K562 (cell line): ENCODE results near the gene SOWAHC. TPM values are rescaled to one million over a fixed set of nuclear protein-coding genes. Genes with fewer than 3 reads are reported as not detected.

ENCODE experiments used
- ATAC-seq: fragments of 200-7000 bp; cut with Tn5 transposase; 3 replicates; pipeline ENCODE4 v1.9.1; 2020; ENCODE audit warnings: moderate library complexity
- BruUV-seq: library from RNA; stranded (reverse); fragments of 400-500 nt; replicated peaks from 2 replicates; lab custom pipeline; 2021; lab: Mats Ljungman, UMichigan
- CTCF ChIA-PET: fragments of 300-600 bp; formaldehyde crosslinking; extraction: SDS; loops from one replicate; lab custom pipeline; 2021; ENCODE audit warnings: low intra/inter-chr PET ratio; lab: Yijun Ruan, JAX
- POLR2A ChIA-PET: fragments of 300-600, 350-650 bp; sonication (Branson Sonifier 250); formaldehyde crosslinking; extraction: SDS; loops from one replicate; lab custom pipeline; 2021; ENCODE audit warnings: antibody characterized with exemption, inconsistent platforms; lab: Yijun Ruan, JAX
- DNase-seq, 4 experiments: peaks; one replicate each; pipeline versions ENCODE4 v3.0.0 to v3.0.0-alpha.2; 2011 to 2018; ENCODE audit warnings: low spot score in 3 of 4, mixed read lengths in 3 of 4; ENCODE audit errors: extremely low read depth in 1 of 4
- FAIRE-seq: peaks from 2 replicates; lab custom pipeline; 2011; peaks lifted over from hg19 to GRCh38; lab: Jason Lieb, UNC
- H2AFZ ChIP-seq: 2 replicates; pipeline ENCODE4 v1.6.0; 2011; ENCODE audit warnings: low read depth, low read length, control low read depth, inconsistent platforms
- H3K27ac ChIP-seq: fragments of 200-600 bp; 3 replicates; pipeline ENCODE4 v1.8.0; 2011; ENCODE audit warnings: low read depth, mild to moderate bottlenecking, control low read depth, inconsistent platforms, low read length, moderate library complexity, mixed read lengths; ENCODE audit errors: extremely low read depth
- H3K27me3 ChIP-seq, 2 experiments: fragments of 300-600 bp in 1 of 2; 2 replicates in 1 of 2; 3 replicates in 1 of 2; pipeline versions ENCODE4 v1.6.0 to v1.8.0; 2011; ENCODE audit warnings: inconsistent platforms in 2 of 2, low read length in 2 of 2, mild to moderate bottlenecking in 1 of 2, mixed read lengths in 1 of 2, moderate library complexity in 1 of 2; ENCODE audit not compliant: control insufficient read depth in 2 of 2, insufficient read depth in 2 of 2
- H3K36me3 ChIP-seq: fragments of 300-600 bp; 3 replicates; pipeline ENCODE4 v1.8.0; 2011; ENCODE audit warnings: mild to moderate bottlenecking, low read length, inconsistent platforms; ENCODE audit not compliant: control insufficient read depth, insufficient read depth
- H3K4me1 ChIP-seq, 2 experiments: fragments of 200-600 bp in 1 of 2; replicated peaks in 1 of 2; 2 replicates in 1 of 2; 3 replicates in 1 of 2; pipeline versions ENCODE4 v1.5.1 to v1.8.0; 2011; ENCODE audit warnings: inconsistent platforms in 2 of 2, low read length in 2 of 2, mild to moderate bottlenecking in 1 of 2, mixed read lengths in 1 of 2, moderate library complexity in 1 of 2; ENCODE audit not compliant: control insufficient read depth in 2 of 2, insufficient read depth in 2 of 2
- H3K4me2 ChIP-seq: 2 replicates; pipeline ENCODE4 v1.6.1; 2011; ENCODE audit warnings: low read length, control low read depth, inconsistent platforms, mixed read lengths; ENCODE audit not compliant: insufficient read depth
- H3K4me3 ChIP-seq: fragments of 200-600 bp; sonication (generic), shearing (Covaris generic); 2 replicates; pipeline ENCODE4 v1.5.1; 2016; ENCODE audit warnings: control low read depth, inconsistent platforms
- H3K79me2 ChIP-seq: fragments of 200-600 bp; 3 replicates; pipeline ENCODE4 v1.8.0; 2011; ENCODE audit warnings: low read length, inconsistent platforms; ENCODE audit not compliant: control insufficient read depth, insufficient read depth
- H3K9ac ChIP-seq, 2 experiments: 2 replicates each; pipeline versions ENCODE4 v1.6.0 to v1.6.1; 2011; ENCODE audit warnings: low read depth in 2 of 2, low read length in 2 of 2, control low read depth in 1 of 2, inconsistent platforms in 1 of 2, mild to moderate bottlenecking in 1 of 2, mixed read lengths in 1 of 2; ENCODE audit not compliant: insufficient read depth in 1 of 2
- H3K9me1 ChIP-seq: one replicate; pipeline ENCODE4 v1.6.0; 2011; ENCODE audit warnings: inconsistent platforms, mild to moderate bottlenecking, low read length, moderate library complexity; ENCODE audit not compliant: control insufficient read depth, insufficient read depth
- H3K9me3 ChIP-seq: replicated peaks from 2 replicates; pipeline ENCODE4 v1.5.1; 2011; ENCODE audit warnings: low read depth, low read length, inconsistent platforms; ENCODE audit not compliant: control insufficient read depth, insufficient read depth
- H4K20me1 ChIP-seq: replicated peaks from 2 replicates; pipeline ENCODE4 v1.6.1; 2011; ENCODE audit warnings: low read length, inconsistent platforms, mixed read lengths; ENCODE audit not compliant: control insufficient read depth, insufficient read depth
- ARNT ChIP-seq, 2 experiments: fragments of 450-650 bp; IDR thresholded peaks; 2 replicates each; pipeline ENCODE4 v1.6.1; 2016; ENCODE audit warnings: mild to moderate bottlenecking in 1 of 2
- CBX3 ChIP-seq, 2 experiments: IDR thresholded peaks; 1 replicate in 1 of 2; 2 replicates in 1 of 2; pipeline ENCODE4 v1.6.1; 2012; ENCODE audit warnings: inconsistent platforms in 2 of 2, low read length in 2 of 2, borderline replicate concordance in 1 of 2, control low read depth in 1 of 2
- EP400 ChIP-seq: fragments of 450-650 bp; IDR thresholded peaks from 2 replicates; pipeline ENCODE4 v1.6.1; 2017; ENCODE audit warnings: antibody characterized with exemption, mild to moderate bottlenecking, moderate library complexity
- ETV1 ChIP-seq: fragments of 450-650 bp; conservative IDR thresholded peaks from 2 replicates; pipeline ENCODE4 v1.6.1; 2016; ENCODE audit warnings: missing genetic modification characterization, control low read depth, low read depth, missing compliant biosample characterization
- MXI1 ChIP-seq: IDR thresholded peaks from 2 replicates; pipeline ENCODE4 v1.6.1; 2011; ENCODE audit warnings: low read depth, mild to moderate bottlenecking, improper control_type of control experiment, low read length
- NFE2L1 ChIP-seq: fragments of 450-650 bp; IDR thresholded peaks from 2 replicates; pipeline ENCODE4 v1.6.1; 2016; ENCODE audit warnings: missing genetic modification characterization, low read depth, mild to moderate bottlenecking, missing compliant biosample characterization, moderate library complexity, borderline replicate concordance
- RBM39 ChIP-seq: fragments of 200-400 bp; formaldehyde crosslinking; optimal IDR thresholded peaks from 2 replicates; pipeline ENCODE3; 2018; ENCODE audit warnings: low read depth, low read length
- SP2 ChIP-seq: IDR thresholded peaks from 2 replicates; pipeline ENCODE4 v1.6.1; 2011; ENCODE audit warnings: mild to moderate bottlenecking, low read depth, low read length, moderate library complexity; ENCODE audit not compliant: poor library complexity, severe bottlenecking; ENCODE audit errors: extremely low read depth
- SRSF7 ChIP-seq: fragments of 200-400 bp; formaldehyde crosslinking; optimal IDR thresholded peaks from 2 replicates; pipeline ENCODE3; 2017; ENCODE audit warnings: mild to moderate bottlenecking, low read depth, low read length
- TAF9B ChIP-seq: fragments of 450-650 bp; IDR thresholded peaks from 2 replicates; pipeline ENCODE4 v1.6.1; 2018; ENCODE audit warnings: mild to moderate bottlenecking; ENCODE audit not compliant: partially characterized antibody
- ZNF316 ChIP-seq: fragments of 450-650 bp; IDR thresholded peaks from 2 replicates; pipeline ENCODE4 v1.6.1; 2016
- ZNF780A ChIP-seq: fragments of 250-450 bp; sonication (Bioruptor Pico); IDR thresholded peaks from 2 replicates; pipeline ENCODE4 v1.5.0; 2021; ENCODE audit warnings: mild to moderate bottlenecking
- in situ Hi-C: fragments of 300-500 bp; cut with MboI; formaldehyde crosslinking; loops from 4 replicates; pipeline ENCODE4 v1.15.0; 2018; ENCODE audit warnings: inconsistent platforms, mixed read lengths
- intact Hi-C: fragments of 100-400 bp; cut with micrococcal nuclease; formaldehyde crosslinking; loops from 2 replicates; pipeline ENCODE4 v1.14.2; 2022
- polyA plus RNA-seq, 8 experiments: library from polyadenylated mRNA; depleted of rRNA in 4 of 8; stranded (reverse) in 5 of 8; unstranded in 3 of 8; fragments of >200 nt; fragmentation: Nextera tagmentation in 2 of 8; fragmentation: Illumina TruSeq in 1 of 8; extraction: Ambion mirVana in 2 of 8; extraction: Trizol in 1 of 8; gene quantifications; 2 replicates each; pipeline versions ENCODE4 v1.2.1 to v1.2.3, GENCODE V29; 2011 to 2014; ENCODE audit warnings: inconsistent platforms in 1 of 8, missing spikeins in 1 of 8
- total RNA-seq, 7 experiments: library from RNA; depleted of rRNA in 6 of 7; stranded (reverse); fragments of >200 nt in 6 of 7; fragmentation: Illumina TruSeq in 2 of 7; extraction: Trizol in 2 of 7; gene quantifications; 2 replicates each; pipeline versions ENCODE4 v1.2.1 to v1.2.3, GENCODE V29; 2011 to 2021; ENCODE audit warnings: low replicate concordance in 1 of 7

SOWAHC gene
- total and polyA plus RNA-seq, 9 of the 15 experiments (the other 6 are each of a cell fraction or from before 2014, with no cell fraction given) = 0.04 TPM; not detected in 8

GRCh38 chr2:109586687-109587086, 27.5 kb upstream of the SOWAHC start:
- Histone ChIP-seq H3K4me2 (no peak overlapping the region), H3K4me1 (no peaks in the 10 kb centered on the region), H2AFZ (no peak overlapping the region), H3K36me3 (no peaks in the 10 kb centered on the region), H3K9me3 (no peaks in the 10 kb centered on the region), H3K9ac (no peak overlapping the region), H3K4me3 (no peak overlapping the region)
- intact Hi-C loops = no loop called here
- POLR2A ChIA-PET = no interaction called here
- no peak for ATAC-seq
- DNase-seq = no peak
- FAIRE-seq = no peak
- TF ChIP-seq ZNF316 (peak; percentile 55; the same call in 1 of the 2 replicates), MXI1 (no peak), NFE2L1 (tag) (no peak), SRSF7 (no peak)
- TF ChIP-seq, all 486 proteins: peak for 1
- no peaks in the 10 kb centered on the region for H3K9me1 ChIP-seq
- H3K27ac ChIP-seq = no peak overlapping the region
- H3K79me2 ChIP-seq = no peaks in the 10 kb centered on the region
- in situ Hi-C loops = no loop called here
- BruUV-seq = no TSS peak
- H4K20me1 ChIP-seq = no peaks in the 10 kb centered on the region; the same call in 1 of the 2 replicates
- CTCF ChIA-PET = no interaction called here
- no peaks in the 10 kb centered on the region for H3K27me3 ChIP-seq

GRCh38 chr2:109591206-109591605, 23.0 kb upstream of the SOWAHC start:
- Histone ChIP-seq H3K9me1 (no peaks in the 10 kb centered on the region), H3K79me2 (no peaks in the 10 kb centered on the region), H3K36me3 (no peaks in the 10 kb centered on the region), H4K20me1 (no peaks in the 10 kb centered on the region; the same call in 1 of the 2 replicates), H3K4me2 (no peak overlapping the region), H3K9ac (no peak overlapping the region), H3K9me3 (no peaks in the 10 kb centered on the region), H3K27me3 (peaks cover 0 to 8% of the 10 kb centered on the region in 2 experiments; a peak in 2 of 5 replicates), H3K27ac (no peak overlapping the region), H2AFZ (no peak overlapping the region), H3K4me3 (no peak overlapping the region), H3K4me1 (no peaks in the 10 kb centered on the region)
- FAIRE-seq (no peak), ATAC-seq (no peak), DNase-seq (no peak)
- in situ Hi-C loops (no loop called here), intact Hi-C loops (no loop called here)
- no TSS peak for BruUV-seq
- POLR2A ChIA-PET = no interaction called here
- no peak for TF ChIP-seq ZNF780A (CRISPR knock-in tag)
- TF ChIP-seq TAF9B = no peak
- no peak for TF ChIP-seq SP2
- no peak for TF ChIP-seq ARNT (IDR thresholded peaks at IDR 0.05)
- no peak for TF ChIP-seq CBX3 (IDR thresholded peaks at IDR 0.05; ENCODE audit: borderline replicate concordance in 1 of 2, low read length in 2 of 2)
- TF ChIP-seq RBM39 = no peak
- TF ChIP-seq EP400 = no peak
- no peak for TF ChIP-seq ETV1 (tag)
- CTCF ChIA-PET = no interaction called here
